DMS153 treated with DMSO at 0.1 percent for 48 hours (cell line): Measurements from ENCODE around the gene TEDDM1.
"Not testable (repeated sequence)": the region's sequence is repeated elsewhere in the genome, so short reads cannot be mapped to it uniquely, and the experiment has no call there.

Source experiments
- DNase-seq: peaks from one replicate; lab custom pipeline; 2025; ENCODE audit not compliant: unreplicated experiment; lab: John Stamatoyannopoulos, UW

The TEDDM1 gene

DNA sequence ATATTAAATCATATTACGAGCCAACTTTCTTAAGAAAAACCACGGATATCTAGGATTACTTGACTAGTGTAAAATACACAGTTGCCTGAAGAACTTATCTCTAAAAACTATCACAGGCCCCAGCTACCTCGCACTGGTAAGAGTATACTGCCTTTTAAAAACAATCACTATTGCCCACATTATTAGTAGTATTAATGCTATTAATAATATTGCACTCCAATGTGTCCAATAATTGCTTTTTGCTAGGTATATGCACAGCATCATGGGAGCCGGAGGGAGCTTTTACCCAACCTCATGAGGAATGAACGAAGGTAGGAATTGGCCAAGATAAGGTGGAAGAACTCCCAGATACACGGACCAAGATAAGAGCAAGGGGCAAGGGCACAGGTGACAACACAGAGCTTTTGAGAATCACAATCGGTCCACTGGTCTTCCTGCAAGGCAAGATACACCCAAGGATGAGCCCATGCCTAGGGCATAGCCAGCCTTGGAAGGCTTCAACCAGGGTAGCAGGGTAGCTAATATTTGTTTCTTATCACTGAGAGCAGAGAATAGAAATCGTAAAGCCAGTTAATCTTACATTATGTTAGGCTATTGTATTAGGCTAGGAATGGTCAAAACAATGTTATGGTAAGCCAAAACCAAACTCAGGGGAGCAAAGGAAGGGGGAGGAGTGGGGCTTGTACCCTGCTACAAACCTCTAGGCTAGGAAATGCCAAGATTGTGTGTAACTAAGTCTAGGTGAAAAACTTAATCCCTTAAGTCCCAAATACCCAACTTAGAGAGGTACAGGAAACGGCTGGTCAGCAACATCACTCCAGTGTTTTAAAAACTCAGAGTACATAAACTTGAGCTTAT lies 18.3 kb downstream of the TEDDM1 start:
- DNase-seq = no peak

- no peak for DNase-seq
Measured at GRCh38 chr1:182380199-182380598, 20.3 kb downstream of the TEDDM1 start.

DNA sequence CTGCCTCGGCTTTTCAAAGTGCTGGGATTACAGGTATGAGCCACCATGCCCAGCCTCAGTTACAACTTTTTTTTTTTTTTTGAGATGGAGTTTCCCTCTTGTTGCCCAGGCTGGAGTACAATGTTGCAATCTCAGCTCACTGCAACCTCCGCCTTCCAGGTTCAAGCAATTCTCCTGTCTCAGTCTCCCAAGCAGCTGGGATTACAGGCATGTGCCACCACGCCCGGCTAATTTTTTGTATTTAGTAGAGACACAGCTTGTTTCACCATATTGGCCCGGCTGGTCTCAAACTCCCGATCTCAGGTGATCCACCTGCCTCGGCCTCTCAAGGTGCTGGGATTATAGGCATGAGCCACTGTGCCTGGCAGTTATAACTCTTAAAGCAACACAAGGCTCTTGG lies 20.7 kb downstream of the TEDDM1 start:
- DNase-seq = not testable (repeated sequence)

DNA sequence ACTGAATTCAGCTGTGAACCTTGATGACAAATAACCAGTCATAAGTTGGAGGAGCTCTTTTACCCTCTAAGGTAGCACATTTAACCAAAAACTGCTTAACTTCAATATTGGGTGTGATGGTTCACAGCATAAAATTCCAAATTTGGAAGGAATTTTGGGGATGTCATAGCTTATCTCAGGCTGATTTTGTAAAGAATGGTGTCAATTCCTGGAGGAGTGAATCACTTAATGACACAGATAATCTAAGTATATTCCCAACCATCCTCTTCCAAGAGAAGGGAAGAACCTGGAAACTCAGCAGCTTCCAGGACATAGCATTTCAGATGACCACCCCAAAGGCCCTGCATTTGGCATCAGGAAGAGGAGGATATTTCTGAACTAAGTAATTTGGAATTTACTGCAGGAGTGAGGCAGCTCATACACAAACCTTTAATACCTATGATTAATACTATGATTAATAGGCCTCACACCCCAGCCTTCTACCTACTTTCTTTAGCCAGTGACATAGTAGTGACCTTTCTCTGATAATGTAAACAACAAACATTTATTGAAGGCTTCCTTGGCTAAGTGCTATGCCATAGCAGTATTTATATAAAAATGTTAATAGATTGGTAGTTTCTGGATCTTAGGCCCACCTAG lies 23.4 kb downstream of the TEDDM1 start:
- no peak for DNase-seq

GRCh38 chr1:182374101-182374834 lies 26.2 kb downstream of the TEDDM1 start:
- DNase-seq = no peak

- DNase-seq = no peak
Measured at GRCh38 chr1:182370532-182370931, 29.9 kb downstream of the TEDDM1 start.

DNA sequence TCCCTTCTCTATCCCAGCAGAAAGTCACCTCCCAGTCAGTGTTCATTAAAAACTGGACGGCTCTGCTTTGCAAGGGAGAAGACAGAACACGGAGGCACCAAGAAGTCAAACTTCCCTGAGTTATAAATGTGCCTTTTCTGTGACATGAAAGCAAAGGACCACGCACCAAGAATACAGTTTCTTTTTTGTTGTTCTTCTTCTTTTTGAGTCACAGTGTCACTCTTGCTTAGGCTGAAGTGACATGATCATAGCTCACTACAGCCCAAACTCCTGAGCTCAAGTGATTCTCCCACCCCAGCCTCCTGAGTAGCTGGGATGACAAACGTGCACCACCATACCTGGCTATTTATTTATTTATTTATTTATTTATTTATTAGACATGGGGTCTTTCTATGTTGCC lies 31.6 kb downstream of the TEDDM1 start:
- DNase-seq = no peak

- no peak for DNase-seq
Measured at GRCh38 chr1:182368358-182368757, 32.1 kb downstream of the TEDDM1 start.

DNA sequence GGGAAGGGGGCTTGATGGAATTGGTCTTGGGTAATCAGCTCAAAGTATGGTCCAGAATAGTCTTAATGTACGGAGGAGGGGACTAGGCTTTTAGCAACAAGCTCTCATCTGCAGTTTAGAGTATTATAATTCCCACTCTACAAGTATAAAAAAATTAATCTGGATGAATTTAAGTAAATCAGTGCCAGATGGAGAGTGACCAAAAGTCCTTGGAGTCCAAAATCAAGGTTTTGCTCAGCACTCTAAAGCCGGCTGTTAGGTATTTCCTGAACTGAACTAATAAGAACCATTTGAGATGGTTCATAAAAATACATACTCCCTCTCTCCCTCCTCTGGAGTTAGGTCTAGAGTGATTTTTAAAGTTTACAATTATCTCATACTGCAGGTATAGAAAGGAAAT lies 32.5 kb downstream of the TEDDM1 start:
- DNase-seq = no peak

- no peak for DNase-seq
Measured at GRCh38 chr1:182366596-182366995, 33.9 kb downstream of the TEDDM1 start.

GRCh38 chr1:182359645-182360044 lies 40.8 kb downstream of the TEDDM1 start:
- no peak for DNase-seq

GRCh38 chr1:182357913-182358312 lies 42.6 kb downstream of the TEDDM1 start:
- peak; percentile 70 for DNase-seq

DNA sequence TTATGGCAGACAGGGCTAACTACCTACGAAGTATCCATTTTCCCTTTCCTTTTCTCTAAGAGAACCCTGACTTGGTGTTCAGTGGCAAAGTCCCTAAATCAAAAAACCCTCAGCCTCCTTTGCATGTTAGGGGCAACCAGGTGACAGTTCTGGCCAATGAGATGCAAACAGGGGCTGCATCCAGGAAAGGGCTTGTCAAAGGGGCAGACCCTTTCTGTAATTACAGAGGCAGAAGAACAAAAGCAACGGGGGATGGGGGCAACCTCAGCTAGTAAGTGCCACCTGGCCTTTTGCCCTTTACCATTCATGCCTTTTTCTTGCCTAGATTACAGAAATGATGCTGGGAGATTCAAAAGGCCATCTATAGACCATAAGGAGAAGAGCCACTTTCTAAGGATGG lies 43.3 kb downstream of the TEDDM1 start:
- no peak for DNase-seq

DNA sequence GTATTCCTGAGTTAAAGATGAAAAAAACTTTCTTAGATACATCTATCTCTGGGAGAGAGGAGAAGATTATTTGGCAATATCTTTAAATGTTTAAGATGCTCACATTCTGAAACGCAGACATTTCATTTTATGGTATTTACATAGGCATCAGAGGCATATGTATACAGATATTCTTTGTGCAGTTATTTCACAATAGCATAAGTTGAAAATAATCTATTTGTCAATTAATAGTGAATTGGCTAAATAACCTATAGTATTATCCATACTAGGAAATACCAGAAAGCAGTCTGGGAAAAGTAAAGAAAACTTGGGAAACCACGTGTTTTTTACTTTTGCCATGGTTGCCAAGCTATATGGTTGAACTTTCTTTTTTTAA lies 44.8 kb downstream of the TEDDM1 start:
- DNase-seq = no peak

GRCh38 chr1:182351790-182352364 lies 48.6 kb downstream of the TEDDM1 start:
- no peak for DNase-seq

GRCh38 chr1:182350839-182351238 lies 49.6 kb downstream of the TEDDM1 start:
- no peak for DNase-seq

DNA sequence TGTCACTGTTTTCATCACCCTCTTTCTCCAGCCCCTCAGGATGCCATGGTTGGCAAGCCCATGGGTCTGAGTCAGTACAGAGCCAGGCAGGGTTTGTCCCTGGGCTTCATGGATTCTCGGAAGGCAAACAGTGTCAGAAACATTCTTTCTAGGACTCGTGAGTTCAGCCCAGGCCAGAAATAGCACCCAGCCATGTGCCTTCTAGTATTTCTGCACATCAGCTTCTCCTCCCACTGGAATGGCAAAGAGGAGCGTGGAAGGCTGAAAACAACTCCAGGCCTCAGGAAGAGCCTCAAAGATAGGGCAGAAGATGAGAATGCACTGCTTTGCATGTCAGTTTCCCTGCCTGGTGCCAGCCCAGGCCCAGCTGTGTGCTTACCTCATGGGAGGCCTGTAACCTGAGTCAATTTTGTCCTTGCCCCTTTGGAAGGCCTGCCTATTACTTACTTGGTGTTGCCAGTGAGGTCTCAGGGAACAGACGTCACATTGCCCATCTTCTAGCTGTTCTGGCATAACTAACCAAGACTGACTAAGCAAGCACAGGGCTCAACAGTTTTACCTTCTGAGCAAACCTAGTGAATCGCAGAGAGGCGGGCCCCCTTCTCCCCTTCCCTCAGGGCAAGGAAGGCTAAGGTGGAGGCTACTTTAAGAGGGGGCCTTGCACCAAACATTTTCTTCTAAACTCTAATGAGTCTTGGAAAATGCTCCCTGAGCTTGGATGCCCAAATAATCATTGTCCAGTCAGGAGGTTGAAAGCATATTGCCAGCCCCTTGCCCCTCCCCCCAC lies 51.3 kb downstream of the TEDDM1 start:
- DNase-seq = no peak
